GM04503 (cell line): Measurements from ENCODE around the gene C1orf21.

Experiments
- DNase-seq: peaks from one replicate; pipeline ENCODE4 v3.0.0-alpha.2; 2012; ENCODE audit warnings: low read depth

C1orf21 gene

GRCh38 chr1:184555665-184556641 lies 169.1 kb downstream of the C1orf21 start:
- DNase-seq, result no peak

- no peak for DNase-seq
Measured at GRCh38 chr1:184556665-184557064, 169.8 kb downstream of the C1orf21 start.

- DNase-seq, result no peak
Measured at GRCh38 chr1:184557423-184558347, 170.9 kb downstream of the C1orf21 start.

GRCh38 chr1:184558691-184559090 lies 171.9 kb downstream of the C1orf21 start:
- DNase-seq, result no peak

GRCh38 chr1:184559117-184559713 lies 172.4 kb downstream of the C1orf21 start:
- DNase-seq, result no peak

GRCh38 chr1:184562806-184563205 lies 176.0 kb downstream of the C1orf21 start:
- no peak for DNase-seq

- DNase-seq, result peak; percentile 14
Measured at GRCh38 chr1:184563308-184563707, 176.5 kb downstream of the C1orf21 start.

GRCh38 chr1:184567009-184567408 lies 180.2 kb downstream of the C1orf21 start:
- no peak for DNase-seq

GRCh38 chr1:184567637-184568036 lies 180.8 kb downstream of the C1orf21 start:
- DNase-seq, result peak; percentile 36

- no peak for DNase-seq
Measured at GRCh38 chr1:184568148-184568547, 181.3 kb downstream of the C1orf21 start.

- no peak for DNase-seq
Measured at GRCh38 chr1:184569106-184569505, 182.3 kb downstream of the C1orf21 start.

GRCh38 chr1:184574588-184574987 lies 187.8 kb downstream of the C1orf21 start:
- DNase-seq, result no peak

- DNase-seq, result no peak
Measured at GRCh38 chr1:184576822-184577221, 190.0 kb downstream of the C1orf21 start.

- no peak for DNase-seq
Measured at GRCh38 chr1:184577319-184577718, 190.5 kb downstream of the C1orf21 start.

- no peak for DNase-seq
Measured at GRCh38 chr1:184582411-184582810, 195.6 kb downstream of the C1orf21 start.

GRCh38 chr1:184583849-184584248 lies 197.0 kb downstream of the C1orf21 start:
- DNase-seq, result no peak

- no peak for DNase-seq
Measured at GRCh38 chr1:184588701-184589100, 201.9 kb downstream of the C1orf21 start.

- DNase-seq, result no peak
Measured at GRCh38 chr1:184590163-184590750, 203.4 kb downstream of the C1orf21 start.

GRCh38 chr1:184593597-184593996 lies 206.8 kb downstream of the C1orf21 start:
- DNase-seq, result no peak

GRCh38 chr1:184595596-184595995 lies 208.8 kb downstream of the C1orf21 start:
- DNase-seq, result peak; percentile 51

- no peak for DNase-seq
Measured at GRCh38 chr1:184596950-184597645, 210.3 kb downstream of the C1orf21 start.
